NCI-H2227 (cell line): ENCODE results near the gene CHMP2A.

Experiments used
- DNase-seq: peaks from one replicate; lab custom pipeline; 2025; ENCODE audit not compliant: unreplicated experiment; lab: John Stamatoyannopoulos, UW

CHMP2A gene

DNA sequence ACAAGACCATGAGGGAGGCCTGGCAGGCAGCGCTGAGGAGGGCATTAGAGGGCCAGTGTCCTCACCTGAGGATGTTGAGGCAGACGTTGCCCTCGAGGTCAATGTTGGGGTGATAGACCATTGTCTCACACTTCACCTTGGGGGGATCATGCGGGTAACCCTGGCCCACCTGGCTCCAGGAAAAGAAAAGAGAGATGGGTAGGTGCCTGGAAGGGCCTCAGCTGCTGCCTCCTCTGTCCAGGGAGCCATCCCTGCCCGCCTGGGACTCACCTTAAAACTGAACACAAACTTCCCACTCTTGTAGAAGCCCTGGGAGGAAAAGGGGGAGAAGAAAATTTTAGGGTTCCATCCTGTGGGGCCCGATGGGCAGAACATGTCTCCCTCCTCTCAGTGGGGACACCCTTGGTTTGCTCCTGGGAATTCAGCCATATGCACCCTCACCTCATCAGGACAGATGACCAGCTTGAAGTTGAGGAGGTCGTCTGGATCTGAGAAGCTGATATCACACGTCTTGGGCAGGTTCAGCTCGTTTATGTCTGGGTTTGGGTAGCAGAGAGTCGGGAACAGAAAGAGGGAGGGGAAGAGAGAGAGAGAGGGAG, 1.8 kb upstream of the CHMP2A start:
- DNase-seq, result no peak

DNA sequence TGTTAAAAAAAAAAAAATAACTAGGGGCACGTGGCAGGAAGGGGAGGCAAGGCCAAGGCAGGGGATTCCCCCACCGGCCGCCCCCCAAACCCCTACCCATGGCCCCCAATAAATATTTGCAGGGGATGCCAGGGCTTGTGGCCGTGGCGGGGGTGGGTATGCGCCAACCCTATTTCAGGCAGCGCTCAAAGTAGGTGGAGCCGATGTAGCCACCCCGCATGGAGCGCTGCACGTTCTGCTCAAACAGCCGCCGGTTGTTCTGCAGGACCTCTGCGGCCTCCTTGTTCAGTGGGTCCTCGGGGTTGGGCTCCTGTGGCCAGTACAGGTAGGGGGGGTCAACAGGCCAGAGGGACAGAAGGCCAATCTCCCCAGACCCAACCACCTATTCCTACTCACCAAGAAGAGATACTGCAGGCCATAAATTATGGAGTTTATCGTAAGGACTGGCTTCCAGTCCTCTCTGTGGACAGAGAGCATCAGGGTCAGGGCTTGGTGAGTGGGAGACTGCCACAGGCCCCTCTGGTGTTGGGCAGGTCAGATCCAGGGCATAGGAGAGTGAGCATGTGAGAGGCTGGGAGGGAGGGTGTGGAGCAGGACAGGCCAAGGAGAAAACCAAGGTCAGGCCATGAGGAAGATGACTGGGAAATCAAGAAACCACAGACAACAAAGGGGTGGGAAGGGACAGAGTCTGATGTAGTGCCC, 1.2 kb upstream of the CHMP2A start:
- no peak for DNase-seq

DNA sequence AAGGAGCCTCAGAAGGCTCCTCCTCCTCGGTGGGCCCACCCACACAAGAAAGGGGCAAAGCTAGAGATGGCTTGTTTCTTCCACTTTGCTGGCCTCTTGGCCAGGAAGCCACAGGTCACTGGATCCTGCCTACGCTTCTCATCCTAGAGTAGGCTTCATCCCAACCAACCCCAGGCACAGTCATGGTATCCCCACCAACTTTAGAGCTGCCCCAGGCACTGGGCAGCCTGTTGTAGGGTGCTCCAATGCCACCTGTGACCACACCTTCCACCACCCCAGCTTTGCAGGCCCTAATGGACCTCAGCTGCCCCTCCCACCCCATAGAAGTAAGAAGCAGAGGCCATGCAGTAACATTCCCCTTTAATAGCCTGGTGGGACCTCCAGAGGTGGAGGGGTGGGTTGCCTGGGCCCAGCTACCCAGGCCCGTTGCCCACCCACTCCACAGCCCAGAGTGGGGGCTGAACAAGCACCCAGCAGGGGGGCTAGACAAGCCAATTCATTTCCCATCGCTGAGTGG, 522 bp upstream of the CHMP2A start:
- no peak for DNase-seq

DNA sequence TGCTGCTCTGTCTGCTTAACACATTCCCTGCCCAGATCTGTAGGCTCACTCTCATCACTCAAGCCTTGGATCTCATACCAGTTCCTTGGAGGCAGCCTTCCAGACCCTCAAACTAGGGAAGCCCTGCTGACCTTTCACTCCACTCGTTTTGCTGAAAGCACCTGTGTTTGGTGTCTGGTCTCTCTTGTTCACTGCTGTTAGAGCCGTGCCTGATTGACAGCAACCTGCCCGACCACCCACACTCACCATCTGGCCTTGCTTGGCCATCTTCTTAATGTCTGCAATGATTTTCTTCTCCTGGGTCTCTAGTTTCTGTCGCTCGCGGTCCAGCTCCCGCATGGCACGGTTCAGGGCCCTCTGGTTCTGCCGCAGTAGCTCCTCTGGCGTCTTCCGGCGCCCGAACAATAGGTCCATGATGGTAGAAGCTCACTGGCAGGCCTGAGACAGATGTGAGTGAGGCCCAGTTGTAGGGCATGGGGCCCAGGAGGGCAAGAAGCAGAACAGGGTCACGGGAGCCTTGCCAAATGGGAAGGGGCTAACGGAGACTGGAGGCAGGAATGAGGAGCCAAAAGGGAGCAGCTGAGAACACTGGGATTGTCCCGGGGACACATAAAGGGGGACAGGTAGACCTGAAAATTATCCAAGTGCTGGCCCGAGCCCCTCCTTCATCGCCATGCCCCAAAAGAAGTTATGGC, 959 bp downstream of the CHMP2A start:
- no peak for DNase-seq

DNA sequence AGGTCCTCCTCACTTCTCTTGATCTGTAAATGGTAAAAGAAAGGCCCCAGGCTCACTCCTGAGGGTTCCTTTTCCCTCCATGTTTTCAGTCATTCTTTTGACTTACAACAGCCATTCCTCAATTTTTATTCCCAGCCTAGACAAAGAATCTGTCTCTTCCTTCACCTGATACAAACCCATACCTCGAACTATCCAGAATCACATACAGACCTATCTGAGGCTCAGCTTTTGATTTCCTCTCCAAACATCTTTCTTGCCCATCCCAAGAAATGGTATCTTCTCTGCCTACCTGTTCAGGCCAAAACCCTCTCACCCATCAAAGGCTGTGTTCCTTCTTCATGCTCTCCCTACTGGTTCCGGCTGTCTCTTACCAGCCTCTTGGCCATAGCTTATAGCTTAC, 2.2 kb downstream of the CHMP2A start:
- no peak for DNase-seq

DNA sequence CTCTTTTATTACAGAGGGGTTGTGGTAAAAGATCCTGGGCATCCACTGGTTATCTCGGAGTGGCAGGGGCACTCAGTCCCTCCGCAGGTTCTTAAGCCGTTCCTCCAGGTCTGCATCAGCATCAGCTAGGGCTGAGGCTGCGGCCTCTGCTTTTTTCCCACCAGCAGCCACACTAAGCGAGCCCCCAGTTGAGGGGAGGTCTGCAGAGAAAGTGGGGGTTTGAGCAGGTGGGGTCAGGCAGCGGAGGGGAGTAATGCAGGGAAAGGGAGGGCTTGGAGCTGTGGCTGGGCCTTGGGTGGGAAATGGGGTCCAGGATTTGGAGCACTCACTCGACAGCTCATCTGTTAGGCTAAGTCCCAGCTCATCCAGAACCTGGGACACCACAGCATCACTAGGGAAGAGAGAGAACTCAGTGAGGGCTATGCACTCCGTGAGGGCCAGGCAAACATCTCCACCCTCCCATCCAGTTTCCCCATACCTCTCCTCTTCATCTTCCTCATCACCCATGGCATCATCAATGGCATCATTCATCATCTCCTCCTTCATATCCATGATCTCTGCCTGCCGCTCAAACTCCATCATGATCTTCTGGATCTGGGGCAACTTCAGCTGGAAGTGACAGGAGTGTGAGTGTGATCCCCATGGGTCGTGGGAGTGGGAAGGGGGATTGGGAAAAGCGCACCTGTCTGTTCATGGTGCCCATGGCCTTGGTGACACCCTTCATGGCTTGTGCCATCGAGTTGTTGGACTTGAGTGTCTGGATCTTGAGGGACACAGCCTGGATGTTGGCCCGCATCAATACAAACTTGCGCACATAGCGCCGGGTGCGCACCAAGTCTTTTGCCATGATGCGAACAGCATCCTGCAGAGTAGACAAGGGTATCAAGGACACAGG, 3.1 kb downstream of the CHMP2A start:
- no peak for DNase-seq

DNA sequence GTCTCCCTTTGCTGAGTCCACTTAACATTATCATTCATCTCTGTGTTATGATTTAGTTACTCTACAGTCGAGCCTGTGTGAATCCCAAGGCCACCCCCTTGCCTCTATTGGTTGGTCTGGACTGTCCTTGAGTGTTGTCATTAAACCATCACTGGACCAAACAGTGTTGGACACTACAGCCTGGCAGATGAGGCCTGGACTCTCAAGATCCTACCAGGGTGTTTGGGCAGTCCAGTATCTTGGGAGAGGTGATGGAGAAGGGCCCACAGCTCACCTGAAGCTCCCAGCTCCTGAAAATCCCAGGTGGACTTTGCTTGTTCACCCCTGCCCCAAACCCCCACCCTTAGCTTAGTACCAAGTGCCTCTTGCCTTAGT, 3.8 kb downstream of the CHMP2A start:
- no peak for DNase-seq

DNA sequence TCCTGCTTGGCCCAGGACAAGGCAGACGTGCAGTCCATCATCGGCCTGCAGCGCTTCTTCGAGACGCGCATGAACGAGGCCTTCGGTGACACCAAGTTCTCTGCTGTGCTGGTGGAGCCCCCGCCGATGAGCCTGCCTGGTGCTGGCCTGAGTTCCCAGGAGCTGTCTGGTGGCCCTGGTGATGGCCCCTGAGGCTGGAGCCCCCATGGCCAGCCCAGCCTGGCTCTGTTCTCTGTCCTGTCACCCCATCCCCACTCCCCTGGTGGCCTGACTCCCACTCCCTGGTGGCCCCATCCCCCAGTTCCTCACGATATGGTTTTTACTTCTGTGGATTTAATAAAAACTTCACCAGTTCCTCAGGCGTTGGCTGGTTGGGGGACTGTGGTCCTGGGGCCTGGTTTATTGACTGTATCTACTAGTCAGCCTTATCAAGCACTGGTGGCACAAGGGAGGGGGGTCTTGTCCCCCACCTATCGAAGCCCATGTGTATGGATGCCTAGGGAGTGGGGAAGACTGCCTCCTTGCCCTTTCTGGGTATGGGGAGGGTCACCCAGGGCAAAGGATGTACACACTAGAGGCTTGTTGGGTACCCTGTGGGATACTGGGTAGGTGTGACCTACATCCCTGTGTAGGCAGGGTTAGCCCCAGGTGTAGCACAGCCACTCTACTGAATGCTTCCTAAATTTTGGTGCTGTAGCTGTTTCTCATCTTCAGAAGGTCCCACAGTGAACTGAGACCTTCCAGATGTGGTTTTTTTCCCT, 4.4 kb downstream of the CHMP2A start:
- DNase-seq, result no peak

DNA sequence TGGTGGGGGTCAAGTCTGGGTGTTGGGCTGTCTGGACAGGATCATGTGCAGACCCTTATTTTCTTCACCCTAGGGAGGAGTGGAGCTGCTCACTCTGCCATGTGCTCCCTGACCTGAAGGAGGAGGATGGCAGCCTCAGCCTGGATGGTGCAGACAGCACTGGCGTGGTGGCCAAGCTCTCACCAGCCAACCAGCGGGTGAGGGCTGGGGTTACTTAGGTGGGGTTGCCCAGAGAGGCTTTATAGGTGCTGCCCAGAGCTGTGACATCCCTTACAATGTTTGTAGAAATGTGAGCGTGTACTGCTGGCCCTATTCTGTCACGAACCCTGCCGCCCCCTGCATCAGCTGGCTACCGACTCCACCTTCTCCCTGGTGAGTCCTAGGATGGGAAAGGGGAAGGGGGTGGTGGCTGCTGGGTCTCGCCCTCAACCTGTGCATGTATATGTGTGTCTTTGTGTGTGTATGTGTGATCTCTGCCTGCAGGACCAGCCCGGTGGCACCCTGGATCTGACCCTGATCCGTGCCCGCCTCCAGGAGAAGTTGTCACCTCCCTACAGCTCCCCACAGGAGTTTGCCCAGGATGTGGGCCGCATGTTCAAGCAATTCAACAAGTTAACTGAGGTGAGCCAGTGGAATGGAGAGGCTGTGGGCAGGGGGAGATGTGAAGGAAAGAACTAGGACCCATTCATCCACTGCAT, 5.1 kb downstream of the CHMP2A start:
- no peak for DNase-seq

DNA sequence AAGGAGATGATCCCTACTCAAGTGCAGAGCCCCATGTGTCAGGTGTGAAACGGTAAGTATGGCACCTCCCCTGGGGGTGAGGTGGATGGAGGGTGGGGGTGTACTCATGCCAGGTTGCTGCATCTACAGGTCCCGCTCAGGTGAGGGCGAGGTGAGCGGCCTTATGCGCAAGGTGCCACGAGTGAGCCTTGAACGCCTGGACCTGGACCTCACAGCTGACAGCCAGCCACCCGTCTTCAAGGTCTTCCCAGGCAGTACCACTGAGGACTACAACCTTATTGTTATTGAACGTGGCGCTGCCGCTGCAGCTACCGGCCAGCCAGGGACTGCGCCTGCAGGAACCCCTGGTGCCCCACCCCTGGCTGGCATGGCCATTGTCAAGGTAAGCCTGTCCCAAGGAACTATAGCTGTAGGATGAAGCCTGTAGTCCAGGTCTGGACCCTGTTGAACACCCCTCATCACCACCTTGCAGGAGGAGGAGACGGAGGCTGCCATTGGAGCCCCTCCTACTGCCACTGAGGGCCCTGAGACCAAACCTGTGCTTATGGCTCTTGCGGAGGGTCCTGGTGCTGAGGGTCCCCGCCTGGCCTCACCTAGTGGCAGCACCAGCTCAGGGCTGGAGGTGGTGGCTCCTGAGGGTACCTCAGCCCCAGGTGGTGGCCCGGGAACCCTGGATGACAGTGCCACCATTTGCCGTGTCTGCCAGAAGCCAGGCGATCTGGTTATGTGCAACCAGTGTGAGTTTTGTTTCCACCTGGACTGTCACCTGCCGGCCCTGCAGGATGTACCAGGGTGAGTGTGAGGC, 5.8 kb downstream of the CHMP2A start:
- no peak for DNase-seq

DNA sequence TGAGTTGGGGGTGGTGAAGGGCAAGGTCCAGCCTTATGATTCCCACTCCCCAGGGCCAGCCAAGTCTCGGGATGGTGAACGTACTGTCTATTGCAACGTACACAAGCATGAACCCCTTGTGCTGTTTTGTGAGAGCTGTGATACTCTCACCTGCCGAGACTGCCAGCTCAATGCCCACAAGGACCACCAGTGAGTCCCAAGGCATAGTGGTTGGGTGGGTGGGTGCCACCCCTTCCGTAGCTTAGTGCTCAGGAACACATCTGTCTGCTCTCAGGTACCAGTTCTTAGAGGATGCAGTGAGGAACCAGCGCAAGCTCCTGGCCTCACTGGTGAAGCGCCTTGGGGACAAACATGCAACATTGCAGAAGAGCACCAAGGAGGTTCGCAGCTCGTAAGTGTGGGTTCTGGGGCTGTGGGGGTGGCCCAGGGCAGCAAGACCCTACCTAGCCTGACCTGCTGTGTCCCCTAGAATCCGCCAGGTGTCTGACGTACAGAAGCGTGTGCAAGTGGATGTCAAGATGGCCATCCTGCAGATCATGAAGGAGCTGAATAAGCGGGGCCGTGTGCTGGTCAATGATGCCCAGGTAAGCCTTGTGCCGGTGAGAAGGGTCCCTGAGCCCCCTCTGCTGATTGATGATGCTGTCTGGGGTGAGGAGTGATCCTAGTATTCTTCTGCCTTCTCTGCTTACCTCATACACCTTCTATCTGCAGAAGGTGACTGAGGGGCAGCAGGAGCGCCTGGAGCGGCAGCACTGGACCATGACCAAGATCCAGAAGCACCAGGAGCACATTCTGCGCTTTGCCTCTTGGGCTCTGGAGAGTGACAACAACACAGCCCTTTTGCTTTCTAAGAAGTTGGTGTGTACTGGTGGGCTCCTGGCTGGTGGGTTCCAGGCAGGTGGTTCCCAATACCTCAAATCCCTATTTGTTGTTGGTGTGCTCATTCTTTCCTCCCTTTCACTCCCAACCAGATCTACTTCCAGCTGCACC, 7.3 kb downstream of the CHMP2A start:
- DNase-seq, result no peak

DNA sequence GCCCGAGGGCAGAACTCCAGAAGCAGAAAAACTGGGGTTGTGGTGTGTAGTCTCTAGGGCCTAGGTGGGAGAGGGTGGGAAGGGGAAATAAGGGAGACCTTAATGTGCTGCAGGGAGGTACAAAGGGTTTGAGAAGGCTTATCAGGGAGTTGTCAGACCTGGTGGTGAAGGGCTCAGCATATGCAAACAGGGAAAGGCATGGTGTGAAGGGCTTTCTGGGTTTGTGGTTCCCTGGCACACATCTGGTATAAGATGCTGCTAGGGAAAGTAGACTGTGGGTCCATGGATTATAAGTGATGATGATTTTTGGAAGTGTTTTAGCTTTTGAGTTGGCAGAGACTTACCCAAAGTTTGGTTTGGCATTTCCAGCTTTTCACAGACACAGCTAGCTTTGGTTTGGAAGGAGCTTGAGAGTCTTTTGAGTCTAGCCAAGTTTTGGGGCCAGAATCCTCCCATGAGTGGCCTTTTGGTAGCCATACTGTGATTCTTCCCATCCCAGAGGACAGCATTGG, 8.8 kb downstream of the CHMP2A start:
- no peak for DNase-seq

DNA sequence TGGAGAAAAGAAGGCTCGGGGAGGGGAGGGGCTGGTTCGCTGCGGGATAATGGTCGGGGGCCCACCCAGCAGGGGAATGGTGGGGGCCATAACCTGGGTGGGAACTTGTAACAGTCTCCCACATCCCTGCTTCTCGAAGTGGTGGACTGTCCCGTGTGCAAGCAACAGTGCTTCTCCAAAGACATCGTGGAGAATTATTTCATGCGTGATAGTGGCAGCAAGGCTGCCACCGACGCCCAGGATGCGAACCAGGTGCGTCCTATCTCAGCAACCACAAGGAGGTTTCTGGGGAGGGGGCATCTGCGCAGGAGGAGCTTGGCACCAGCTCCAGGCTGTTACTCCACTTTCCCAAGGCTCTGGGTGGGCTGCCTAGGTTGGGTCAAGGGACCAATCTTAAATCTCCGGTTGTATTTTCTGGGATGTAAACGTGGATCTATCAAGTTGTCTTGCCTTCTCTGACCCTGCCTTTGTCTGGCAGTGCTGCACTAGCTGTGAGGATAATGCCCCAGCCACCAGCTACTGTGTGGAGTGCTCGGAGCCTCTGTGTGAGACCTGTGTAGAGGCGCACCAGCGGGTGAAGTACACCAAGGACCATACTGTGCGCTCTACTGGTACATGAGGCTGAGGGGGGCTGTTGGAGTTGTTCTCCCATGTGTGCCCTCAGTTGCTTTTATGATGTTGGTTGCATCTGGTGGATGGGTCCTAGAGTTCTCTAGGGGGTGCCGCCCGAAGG, 9.5 kb downstream of the CHMP2A start:
- DNase-seq, result no peak

DNA sequence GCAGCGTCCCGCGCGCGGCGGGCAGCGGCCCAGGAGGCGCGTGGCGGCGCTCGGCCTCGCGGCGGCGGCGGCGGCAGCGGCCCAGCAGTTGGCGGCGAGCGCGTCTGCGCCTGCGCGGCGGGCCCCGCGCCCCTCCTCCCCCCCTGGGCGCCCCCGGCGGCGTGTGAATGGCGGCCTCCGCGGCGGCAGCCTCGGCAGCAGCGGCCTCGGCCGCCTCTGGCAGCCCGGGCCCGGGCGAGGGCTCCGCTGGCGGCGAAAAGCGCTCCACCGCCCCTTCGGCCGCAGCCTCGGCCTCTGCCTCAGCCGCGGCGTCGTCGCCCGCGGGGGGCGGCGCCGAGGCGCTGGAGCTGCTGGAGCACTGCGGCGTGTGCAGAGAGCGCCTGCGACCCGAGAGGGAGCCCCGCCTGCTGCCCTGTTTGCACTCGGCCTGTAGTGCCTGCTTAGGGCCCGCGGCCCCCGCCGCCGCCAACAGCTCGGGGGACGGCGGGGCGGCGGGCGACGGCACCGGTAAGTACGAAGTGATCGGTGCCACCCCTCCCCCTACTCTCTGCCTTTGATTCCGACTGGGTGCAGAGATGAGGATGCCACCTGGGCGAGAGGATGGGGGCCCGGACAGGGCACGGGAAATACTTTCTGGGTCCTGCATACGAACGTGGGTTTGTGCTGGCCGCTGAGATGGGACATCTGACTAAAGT, 10.2 kb downstream of the CHMP2A start:
- no peak for DNase-seq

DNA sequence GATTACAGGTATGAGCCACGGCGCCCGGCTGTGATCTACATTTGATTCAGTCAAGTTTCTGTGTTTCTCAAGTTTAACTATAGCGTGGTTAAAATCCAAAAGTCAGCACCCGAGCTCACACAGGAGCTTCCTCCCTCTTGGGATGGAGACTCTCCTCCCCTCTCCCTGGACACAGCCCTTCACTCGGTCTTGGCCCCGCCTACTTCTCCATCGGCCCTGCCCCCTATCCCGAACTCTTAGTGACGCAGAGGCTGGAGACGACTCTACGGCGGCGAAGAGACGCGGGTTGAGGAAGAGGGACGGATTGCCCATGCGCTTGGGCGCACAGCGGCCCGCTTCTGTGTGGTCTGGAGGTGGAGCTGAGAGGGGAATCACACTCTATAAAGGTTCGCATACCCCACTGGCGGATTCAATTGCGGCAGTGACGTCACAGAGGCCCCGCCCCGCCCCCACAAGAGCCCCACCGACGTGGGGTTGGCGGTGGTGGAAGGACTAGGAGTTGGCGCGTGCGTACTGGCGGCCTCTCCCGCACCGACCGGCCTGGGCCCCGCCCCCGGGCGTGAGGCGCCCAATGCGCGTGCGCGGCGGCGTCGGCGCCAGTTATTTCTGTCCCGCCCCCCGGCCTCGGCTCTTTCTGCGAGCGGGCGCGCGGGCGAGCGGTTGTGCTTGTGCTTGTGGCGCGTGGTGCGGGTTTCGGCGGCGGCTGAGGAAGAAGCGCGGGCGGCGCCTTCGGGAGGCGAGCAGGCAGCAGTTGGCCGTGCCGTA, 10.9 kb downstream of the CHMP2A start, which contains the start of gene TRIM28:
TRIM28 (plus strand) TSS at position 239 of the 765 bp plus-strand sequence. CDS start 694 bp downstream, outside the sequence.
- no peak for DNase-seq
